Stimulated activated CD4-positive, alpha-beta T cell treated with anti-CD3 and anti-CD28 coated beads, Interleukin-12 subunit alpha, Interleukin-12 subunit beta, amount 100 ng/mL, for 4 hours (primary cell): ENCODE measurements around the gene PRDM5.

ENCODE experiments used
- DNase-seq: peaks from one replicate; pipeline ENCODE4 v3.0.0-alpha.2; 2020

PRDM5 gene

DNA sequence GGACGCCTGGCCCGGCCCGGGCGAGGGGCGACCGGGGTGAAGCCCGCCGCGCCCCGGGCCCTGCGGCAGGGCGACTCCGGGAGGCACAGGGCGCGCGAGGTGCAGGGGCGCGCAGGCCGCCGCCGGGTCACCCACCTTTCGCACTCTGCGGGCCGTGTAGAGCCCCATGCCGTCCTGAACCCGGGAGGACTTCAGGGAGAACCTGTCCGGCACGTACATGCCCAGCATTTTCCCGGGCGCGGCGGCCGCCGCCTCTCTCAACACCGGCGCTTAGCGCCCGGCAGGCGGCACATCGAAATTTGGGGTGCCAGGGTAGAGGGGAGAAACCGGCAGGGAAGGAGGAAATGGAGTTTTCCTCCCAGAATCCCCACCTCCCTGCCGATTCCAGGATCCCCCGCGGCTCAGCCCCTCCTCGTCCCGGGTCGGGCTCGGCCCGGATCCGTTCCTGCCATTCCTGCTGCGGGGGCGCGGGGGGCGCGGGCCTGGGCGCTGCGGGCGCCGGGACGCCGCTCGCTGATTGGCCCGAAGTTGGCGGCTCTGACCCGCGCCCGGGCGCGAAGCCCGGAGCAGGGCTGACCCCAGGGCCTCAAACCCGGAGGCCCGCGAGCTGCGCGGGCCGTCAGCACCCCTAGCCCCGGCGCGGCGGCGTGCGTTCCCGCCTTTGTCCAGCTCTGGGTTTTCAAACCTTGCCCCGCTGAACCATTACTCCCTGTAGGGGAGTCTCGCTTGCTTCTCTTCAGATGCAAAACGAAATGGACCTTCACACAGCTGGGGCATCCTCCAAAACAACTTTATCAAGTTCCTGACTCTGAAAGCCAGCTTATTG lies at the start of gene PRDM5:
PRDM5 (minus strand) TSS at position 346 of the 826 bp plus-strand sequence; CDS start at position 228, 118 bp downstream.
- peak; percentile 18 for DNase-seq

DNA sequence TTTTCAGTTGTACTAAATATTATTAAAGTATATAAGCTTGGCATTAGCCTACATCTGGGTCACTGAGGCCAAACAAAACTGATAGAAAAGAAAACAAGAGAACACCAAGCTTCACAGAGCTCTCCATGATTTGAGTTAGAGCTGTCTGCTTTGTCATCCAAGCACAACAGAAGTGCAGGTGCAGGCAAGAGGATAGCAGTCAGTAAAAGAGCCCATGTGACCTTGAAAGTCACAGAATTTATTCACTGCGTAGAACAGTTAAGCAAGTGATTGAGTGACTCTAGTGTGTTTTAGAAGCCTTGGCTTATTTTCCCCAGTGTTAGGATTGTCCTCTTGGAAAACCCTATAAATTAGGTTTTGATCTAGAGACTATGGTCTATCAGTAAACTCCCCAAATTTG lies 49.4 kb upstream of the PRDM5 start:
- no peak for DNase-seq

DNA sequence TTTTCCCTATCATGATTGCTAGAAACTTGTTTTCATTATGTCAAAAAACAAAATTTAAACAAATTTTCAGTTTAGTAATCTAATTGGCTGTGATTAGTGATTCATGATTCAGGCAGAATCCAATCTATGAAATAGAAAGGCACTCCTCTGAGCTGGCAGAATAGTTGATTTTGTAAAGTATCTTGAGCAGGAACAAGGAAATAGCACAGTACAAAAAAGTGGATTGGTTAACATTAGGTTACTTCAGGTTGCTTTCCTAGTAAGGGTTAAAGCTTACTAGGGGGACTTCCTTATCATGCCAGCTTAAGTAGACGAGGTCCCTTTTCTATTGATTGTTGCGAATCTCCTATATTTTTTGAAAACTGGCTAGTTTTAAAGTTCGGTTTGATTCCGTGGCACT lies 43.4 kb upstream of the PRDM5 start:
- no peak for DNase-seq

DNA sequence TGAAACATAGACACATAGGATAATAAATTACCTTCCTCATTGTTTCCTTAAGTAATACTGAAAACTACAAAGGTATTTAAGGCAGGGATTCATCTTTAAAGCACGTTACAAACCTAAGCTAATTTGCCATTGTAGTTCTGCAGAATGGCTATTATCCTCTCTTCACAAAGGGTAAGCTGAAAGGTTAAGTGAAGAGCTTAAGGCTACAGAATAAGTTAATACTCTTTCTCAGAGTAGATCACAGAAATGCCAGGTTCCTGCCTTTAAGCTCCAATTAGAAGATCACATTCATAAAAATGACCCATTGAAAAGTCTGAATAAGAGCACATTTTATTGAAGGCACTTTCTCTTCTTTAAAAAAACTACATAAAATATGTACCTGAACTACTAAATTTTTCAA lies 42.1 kb upstream of the PRDM5 start:
- no peak for DNase-seq

DNA sequence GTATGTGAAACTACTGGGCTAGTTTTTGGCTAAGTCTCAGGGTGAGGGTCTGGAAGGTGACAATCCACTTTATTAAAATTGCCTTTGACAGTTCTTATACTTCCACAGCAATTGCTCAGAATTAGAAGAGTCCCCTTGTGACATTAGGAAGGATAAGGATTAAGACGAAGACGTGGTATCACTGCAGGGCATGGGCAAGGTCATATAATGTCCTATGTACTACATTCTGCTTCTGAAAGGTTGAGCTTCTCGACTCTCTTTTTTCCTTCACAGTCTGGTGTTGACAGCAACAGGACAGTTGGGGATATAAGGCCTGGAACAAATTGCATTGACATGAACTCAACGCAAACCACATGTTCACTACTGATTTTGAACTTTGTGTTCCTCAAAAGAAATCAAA lies 40.9 kb upstream of the PRDM5 start:
- DNase-seq: no peak

DNA sequence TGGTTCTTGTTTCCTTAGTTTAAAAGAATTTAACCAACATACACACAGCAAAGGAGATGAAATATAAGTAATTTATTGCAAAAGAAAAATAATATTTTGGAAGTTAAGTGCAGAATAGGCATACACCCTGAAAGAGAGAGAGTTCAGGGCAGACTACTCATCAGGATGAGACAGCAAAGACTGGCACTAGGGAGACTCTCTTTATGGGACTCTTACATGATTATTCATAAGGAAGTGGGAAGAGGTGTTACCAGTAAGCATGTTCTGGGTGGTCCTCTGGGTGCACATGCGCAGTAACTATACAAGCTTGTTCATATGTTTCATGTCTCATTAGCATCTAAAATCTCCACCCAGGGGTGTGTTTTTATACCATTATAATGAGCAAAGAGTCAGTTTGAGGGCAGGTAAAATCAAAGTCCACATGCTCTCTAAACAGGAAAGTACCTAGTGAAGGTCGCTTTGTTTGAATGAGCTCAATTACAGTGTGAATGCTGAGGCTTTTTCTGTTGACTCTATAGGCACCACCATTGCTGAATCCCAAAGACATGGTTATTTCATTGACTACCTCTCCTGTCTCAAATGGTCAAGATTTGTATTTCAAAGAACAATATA lies 38.2 kb upstream of the PRDM5 start:
- DNase-seq: no peak

DNA sequence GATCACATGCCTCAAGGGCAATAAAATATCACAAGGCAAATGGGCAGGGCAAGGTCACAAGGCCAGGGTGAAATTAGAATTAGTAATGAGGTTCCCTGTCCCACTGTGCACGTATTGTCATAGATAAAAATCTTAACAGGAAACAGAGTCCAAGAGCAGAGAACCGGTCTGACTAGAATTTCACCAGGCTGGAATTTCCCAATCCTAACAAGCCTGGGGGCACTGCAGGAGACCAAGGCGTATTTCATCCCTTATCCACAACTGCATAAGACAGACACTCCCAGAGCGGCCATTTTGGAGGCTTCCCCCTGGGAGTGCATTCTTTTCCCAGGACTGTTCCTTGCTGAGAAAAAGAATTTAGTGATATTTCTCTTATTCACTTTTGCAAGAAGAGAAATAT lies 25.9 kb upstream of the PRDM5 start:
- DNase-seq: no peak

DNA sequence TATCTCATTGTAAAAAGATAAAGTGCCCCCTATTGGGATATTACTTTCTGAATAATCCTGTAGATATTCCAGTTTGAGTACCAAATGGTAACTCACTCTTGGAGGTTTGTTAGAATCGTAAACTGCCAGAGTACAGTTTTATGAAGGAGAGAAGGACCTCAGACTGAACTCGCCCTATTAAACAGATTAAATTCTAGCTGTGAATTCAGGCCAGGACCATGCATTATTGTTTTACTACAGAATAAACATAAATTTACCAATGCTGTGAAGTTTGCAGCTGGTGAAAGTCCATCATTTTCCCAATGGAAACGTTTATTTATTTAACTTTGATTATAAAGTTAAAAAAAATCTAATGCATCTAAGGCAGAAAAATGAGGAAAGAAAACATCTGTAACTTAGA lies 20.2 kb upstream of the PRDM5 start:
- DNase-seq: no peak

DNA sequence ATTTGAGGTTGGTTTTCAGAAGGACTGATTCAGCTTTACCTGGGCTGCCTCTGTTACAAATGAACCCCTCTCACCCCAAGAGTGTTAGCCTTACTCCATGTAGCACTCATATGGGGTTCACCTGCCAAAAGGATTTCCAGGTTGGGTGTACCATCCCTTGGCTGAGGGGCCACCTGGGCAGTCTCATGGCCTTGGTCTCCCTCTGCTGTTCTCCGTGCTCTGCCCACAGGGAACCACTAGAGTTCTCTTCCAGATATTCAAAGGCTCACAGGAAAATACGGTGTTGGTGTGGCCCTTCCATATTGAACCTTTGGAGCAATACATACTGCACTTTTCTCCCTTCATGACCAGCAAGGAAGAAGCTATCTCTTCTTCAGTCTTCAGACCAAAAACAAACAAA lies 18.0 kb upstream of the PRDM5 start:
- DNase-seq: no peak

DNA sequence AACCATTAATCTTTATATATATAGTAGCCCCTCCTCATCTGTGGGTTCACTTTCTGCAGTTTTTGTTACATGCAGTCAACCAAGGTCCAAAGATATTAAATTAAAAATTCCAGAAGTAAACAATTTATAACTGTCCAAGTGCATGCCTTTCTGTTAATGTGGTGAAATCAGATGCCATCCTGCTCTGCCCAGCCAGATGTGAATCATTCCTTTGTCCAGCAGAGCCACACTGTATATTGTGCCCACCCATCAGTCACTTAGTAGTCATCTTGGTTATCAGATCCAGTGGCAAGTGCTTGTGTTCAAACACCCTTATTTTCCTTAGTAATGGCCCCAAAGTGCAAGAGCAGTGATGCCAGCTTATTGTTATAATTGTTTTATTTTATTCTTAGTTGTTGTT lies 17.2 kb upstream of the PRDM5 start:
- no peak for DNase-seq

DNA sequence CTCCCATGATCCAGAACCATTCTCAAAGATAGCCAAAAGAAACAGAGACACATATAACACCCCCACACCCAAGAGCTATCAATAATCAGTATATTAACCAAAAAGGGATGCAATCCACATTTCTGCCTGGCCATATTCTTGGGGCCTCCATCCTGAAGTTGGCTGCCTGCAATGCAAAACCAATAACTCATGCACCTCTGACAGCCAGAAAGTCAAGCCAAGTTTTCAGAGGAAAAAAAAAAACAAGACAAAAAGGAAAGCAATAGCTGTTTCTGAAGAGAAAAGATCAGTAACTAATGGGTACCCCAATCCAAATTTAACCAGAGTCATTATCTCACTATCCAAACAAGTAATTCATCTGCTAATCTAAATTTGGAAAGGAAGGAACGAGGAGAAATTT lies 7.3 kb upstream of the PRDM5 start:
- no peak for DNase-seq

DNA sequence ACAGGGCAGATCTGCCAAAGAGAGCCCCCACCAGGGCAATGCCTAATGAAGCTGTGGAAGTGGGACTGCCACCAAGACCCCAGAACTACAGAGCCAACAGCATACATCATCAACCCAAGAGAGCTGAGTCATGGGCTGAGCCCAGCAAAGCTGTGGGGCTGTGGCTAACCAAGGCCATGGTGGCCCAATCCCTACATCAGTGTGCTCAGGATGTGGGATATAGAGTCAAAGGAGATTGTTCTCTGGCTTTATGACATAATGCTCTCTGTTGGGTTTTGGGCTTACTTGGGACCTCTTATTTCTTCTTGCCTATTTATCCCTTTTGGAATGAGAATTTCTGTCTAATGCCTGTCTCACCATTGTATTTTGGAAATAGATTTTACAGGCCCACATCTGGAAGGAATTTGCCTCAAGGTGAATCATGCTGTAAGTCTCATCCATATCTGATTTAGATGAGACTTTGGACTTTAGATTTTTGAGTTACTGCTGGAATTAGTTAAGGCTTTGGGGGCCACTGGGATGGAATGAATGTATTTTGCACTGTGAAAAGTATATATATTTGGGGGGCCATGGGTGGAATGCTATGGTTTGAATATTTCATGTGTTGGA lies 5.4 kb upstream of the PRDM5 start:
- no peak for DNase-seq

DNA sequence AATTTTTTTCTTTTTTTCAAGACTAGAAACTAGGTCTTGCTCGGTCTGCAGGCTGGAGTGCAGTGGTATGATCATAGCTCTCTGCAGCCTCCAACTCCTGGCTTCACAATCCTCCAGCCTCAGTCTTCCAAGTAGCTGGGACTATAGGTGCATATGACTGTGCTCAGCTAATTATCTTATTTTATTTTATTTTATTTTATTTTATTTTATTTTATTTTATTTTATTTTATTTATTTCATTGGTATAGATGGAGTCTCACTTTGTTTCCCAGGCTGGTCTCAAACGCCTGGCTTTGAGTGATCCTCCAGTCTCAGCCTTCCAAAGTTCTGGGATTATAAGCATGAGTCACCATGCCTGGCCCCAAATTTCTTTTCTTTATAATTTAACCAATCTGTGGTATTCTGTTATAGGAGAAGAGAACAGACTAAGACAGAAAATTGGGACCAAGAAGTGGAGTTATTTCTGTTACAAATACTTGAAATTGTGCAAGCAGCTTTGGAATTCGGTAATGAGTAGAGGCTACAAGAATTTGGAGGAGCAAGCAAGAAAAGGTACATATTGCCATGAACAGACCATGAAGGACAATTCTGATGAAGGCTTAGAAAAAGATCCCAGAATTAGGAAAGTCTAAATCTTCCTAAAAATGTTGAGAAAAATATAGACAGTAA lies 4.0 kb upstream of the PRDM5 start:
- DNase-seq: no peak

DNA sequence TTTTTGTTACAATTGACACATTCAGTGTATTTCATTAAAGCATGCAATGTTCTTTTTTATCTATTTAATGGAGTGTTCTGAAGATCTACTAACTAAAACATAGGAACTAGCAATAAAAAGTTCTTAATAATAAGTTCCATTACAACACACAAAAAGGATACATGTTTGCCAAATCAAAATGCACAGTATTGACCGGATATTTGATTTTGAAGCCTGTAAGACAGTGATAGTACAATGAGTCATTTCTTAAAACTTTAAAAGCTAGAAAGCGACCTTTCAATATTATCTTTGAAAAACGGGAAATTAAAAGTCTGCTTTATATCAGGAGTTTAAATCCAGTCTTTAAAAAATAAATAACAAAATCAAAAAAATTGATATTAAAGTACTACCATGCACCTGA lies 2.4 kb upstream of the PRDM5 start:
- no peak for DNase-seq

DNA sequence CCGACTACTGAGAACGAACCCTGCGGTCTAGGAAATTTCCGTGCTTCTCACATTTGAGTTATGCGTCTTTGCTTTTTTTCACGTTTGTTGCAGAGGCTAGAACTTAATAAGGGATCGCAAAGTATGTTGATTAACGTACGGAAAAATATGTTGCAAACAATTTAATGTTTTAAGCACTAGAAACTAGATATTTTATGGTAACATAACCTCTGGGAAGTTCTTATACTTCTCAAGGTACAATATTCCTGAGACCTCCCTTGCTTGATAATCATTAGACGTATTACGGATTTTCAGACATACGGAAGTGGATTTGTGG lies 639 bp upstream of the PRDM5 start:
- no peak for DNase-seq

DNA sequence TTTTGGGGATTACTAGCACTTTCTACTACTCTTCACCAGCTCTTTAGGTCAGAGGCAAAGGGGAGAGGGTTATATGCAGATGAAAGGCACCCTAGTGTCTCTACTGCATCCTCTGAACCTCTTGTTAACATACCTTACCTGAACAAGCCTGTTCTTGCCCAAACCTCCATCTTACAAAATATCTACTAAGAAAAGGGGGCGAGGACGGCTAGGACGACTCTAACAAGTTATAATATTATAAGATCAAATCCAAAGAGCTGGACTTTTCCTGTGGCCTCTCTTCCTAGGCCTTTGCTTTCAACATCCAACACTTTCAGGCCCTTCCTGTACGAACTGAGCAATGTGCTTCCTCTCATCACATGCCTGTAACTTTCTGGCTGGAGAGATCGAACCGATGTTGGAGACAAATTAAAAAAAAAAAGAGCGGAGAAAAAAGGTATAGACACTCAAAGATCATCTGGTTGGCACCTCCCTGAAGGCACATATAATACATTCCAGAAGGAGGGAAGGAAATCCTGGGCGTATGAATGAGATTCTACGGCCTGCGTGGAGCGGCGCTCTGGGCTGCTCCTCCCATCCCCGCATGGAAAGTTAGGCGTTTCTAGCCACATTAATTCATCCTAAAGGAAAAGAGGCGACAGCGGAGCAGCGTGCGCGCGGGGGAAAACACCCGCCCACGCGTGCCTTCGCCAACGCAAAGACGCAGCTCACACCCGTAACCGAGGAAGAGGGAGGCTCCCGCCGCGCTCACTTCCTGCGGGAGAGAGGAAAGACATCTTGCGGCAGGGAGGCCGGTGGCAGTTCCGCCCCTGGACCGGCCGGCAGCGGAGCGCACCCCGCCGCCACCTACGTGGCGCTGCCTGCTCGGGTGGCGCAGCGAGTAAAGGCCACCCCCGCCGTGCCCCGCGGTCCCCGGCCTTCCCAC lies 808 bp downstream of the PRDM5 start:
- DNase-seq: peak; percentile 52

DNA sequence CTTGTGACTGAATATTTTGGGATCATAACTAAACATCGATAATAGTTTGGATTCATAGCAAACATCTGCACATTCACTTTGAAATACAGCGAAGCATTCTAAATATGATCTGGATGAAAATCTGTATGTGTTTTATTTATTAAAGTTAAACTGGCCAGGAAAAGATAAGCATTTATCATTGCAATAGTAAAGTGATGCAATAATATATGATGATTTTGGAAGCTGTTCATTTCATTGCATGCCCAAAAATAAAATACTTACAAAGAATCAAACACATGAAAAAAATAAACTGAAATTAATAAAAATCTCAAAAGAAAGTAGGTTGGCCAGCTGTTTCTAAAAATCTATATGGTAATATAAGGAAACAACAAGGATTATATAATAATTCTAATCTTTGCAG lies 1.9 kb downstream of the PRDM5 start:
- no peak for DNase-seq

DNA sequence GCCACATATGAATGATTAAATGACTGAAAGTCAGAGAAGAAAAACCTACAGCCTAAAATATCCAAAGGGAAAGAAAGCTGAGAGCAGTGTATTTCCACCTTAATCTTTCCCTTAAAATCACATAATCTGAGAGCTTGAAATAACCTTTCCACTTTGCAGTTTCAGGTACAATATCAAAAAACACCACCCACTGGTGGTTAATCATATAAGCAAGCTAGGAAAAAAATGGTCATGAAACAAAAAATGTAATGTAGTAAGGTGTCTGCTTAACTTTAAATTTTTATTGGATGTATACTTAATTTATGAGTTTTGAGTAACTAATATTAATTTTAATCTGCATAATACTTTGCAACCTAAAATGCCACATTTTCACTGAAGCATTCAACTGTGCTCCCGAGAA lies 3.2 kb downstream of the PRDM5 start:
- DNase-seq: no peak

DNA sequence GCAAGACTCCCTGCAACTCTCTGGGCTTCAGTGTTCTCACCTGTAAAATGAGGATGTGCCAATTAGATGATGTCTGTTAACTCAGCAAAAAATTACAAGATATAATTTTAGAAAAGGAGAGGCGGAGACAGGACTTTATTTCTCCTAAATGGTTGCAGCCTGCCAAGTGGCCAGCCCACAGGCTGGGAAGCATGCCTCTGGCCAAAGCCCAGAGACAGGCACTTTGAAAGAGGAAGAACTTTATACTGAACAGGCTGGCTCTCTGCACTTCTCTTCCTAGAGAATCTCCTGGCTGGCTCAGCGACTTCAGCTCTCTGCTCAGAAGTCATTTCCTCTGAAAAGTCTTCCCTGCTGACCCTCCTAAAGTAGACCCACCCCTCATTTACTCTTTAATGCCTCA lies 3.7 kb downstream of the PRDM5 start:
- DNase-seq: no peak

DNA sequence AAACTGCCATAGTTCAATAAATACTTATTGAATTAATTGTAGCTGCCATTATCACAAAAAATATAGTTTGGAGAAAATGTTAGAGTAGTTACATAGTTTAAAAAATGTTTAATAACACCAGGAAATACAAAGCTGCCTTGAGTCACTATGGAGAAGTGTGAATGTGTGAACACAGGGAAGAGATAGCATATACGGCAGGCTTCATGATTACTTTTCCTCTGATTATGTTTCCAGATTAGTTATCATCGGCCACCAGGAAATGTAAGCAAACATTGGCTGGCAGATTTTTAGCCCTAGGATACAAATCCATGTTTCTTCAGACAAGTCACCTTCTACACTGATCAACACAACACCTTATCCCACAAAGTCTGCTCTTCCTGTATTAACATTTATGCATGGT lies 4.4 kb downstream of the PRDM5 start:
- no peak for DNase-seq

DNA sequence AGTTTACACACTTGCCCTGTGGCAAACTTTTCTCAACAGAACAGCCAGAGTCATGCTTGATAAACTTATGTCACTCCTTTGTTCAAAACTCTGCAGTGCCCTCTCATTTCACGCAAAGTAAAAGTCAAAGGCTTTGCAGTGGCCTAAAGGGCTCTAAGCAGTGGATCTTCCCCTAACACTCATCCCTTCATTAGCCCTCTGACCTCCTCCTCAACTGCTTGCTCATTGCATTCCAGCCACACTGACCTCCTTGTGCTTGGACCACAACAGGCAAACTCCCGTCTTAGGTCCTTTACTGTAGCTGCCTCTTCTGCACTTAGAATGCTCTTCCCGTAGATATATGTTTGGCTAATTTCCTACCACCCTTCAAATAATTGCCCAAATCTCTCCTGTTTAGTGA lies 5.6 kb downstream of the PRDM5 start:
- no peak for DNase-seq

DNA sequence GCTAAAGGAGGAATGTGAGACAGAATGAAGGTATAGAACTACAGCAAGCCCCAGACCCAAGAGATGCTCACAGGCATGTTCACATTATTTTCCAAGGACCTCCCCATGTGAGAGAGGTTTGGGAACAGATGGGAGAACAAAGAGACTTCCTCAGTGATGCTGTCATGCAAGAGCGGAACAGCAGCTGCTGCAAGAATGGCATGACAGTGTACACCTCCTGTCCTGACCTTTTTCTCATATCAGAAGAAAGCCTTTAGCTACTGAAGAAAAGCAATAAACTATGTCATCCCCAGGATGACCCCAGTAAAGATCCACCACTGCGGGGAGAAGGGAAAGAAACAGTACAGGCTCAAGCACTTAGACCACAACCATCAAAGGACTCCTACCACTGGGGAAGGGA lies 7.2 kb downstream of the PRDM5 start:
- no peak for DNase-seq

DNA sequence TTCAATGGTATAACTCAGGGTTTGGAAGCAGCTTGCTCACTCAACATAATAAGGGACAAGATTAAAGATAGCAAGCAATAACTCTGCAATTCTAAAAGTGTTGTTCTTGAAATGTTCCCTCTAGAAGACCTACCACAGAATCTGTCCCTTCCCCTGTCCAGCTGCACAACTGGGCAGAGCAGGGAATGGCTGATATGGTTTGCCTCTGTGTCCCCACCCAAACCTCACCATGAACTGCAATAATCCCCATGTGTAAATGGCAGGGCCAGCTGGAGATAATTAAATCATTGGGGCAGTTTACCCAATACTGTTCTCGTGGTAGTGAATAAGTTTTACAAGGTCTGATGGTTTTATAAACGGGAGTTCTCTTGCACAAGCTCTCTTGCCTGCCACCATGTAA lies 19.1 kb downstream of the PRDM5 start:
- no peak for DNase-seq
